PC-3 (cell line): Measurements from ENCODE around the gene GTF3C5. TPM values are rescaled to one million over a fixed set of nuclear protein-coding genes. Genes with fewer than 3 reads are reported as not detected.

Experiments
- ATAC-seq: fragments of 200-7000 bp; cut with Tn5 transposase; 2 replicates; pipeline ENCODE4 v1.9.1; 2020; ENCODE audit warnings: mild to moderate bottlenecking, moderate library complexity
- BruUV-seq: library from RNA; stranded (reverse); fragments of 400-500 nt; replicated peaks from 2 replicates; lab custom pipeline; 2021; lab: Mats Ljungman, UMichigan
- CTCF ChIA-PET: fragments of 300-600 bp; sonication (Branson Sonifier 250); formaldehyde crosslinking; loops from one replicate; lab custom pipeline; 2022; ENCODE audit warnings: antibody characterized with exemption; lab: Charles Lee
- POLR2A ChIA-PET: fragments of 300-600 bp; sonication (Branson Sonifier 250); formaldehyde crosslinking; loops from one replicate; lab custom pipeline; 2022; ENCODE audit warnings: antibody characterized with exemption; ENCODE audit not compliant: unreplicated experiment; lab: Charles Lee
- DNase-seq: peaks from one replicate; pipeline ENCODE4 v3.0.0-alpha.2; 2015
- H2AFZ ChIP-seq: fragments of 300-600 bp; sonication (generic); 2 replicates; pipeline ENCODE4 v1.6.0; 2016; ENCODE audit warnings: antibody characterized with exemption, low read length
- H3F3A ChIP-seq: fragments of 300-600 bp; sonication (generic); one replicate; pipeline ENCODE4 v1.6.0; 2017; ENCODE audit warnings: antibody characterized with exemption, low read length, control low read depth, mild to moderate bottlenecking; ENCODE audit not compliant: unreplicated experiment
- H3K27ac ChIP-seq: fragments of 300-600 bp; sonication (generic); 2 replicates; pipeline ENCODE4 v1.5.1; 2016; ENCODE audit warnings: mild to moderate bottlenecking, low read length
- H3K27me3 ChIP-seq: fragments of 300-600 bp; sonication (generic); 2 replicates; pipeline ENCODE4 v1.6.1; 2016; ENCODE audit warnings: low read length, mixed read lengths
- H3K36me3 ChIP-seq: fragments of 300-600 bp; sonication (generic); 2 replicates; pipeline ENCODE4 v1.6.1; 2016; ENCODE audit warnings: low read depth, mixed run types, low read length, mixed read lengths
- H3K4me1 ChIP-seq: fragments of 300-600 bp; sonication (generic); 2 replicates; pipeline ENCODE4 v1.5.1; 2016; ENCODE audit warnings: low read length; ENCODE audit not compliant: insufficient read depth
- H3K4me2 ChIP-seq: fragments of 300-600 bp; sonication (generic); 2 replicates; pipeline ENCODE4 v1.6.0; 2016; ENCODE audit warnings: low read length
- H3K4me3 ChIP-seq: fragments of 300-600 bp; sonication (generic); 2 replicates; pipeline ENCODE4 v1.5.1; 2016; ENCODE audit warnings: mild to moderate bottlenecking, low read length, mixed read lengths
- H3K79me2 ChIP-seq: fragments of 300-600 bp; sonication (generic); 2 replicates; pipeline ENCODE4 v1.6.1; 2017; ENCODE audit warnings: low read length, mixed read lengths
- H3K9ac ChIP-seq: fragments of 300-600 bp; sonication (generic); 2 replicates; pipeline ENCODE4 v1.6.0; 2016; ENCODE audit warnings: mild to moderate bottlenecking, low read length
- H3K9me2 ChIP-seq: fragments of 300-600 bp; sonication (generic); replicated peaks from 2 replicates; pipeline ENCODE4 v1.6.1; 2016; ENCODE audit warnings: mixed run types, low read length, mixed read lengths
- H3K9me3 ChIP-seq: fragments of 300-600 bp; sonication (generic); 2 replicates; pipeline ENCODE4 v1.6.1; 2016; ENCODE audit warnings: low read length, mixed read lengths
- H4K20me1 ChIP-seq: fragments of 300-600 bp; sonication (generic); 2 replicates; pipeline ENCODE4 v1.6.1; 2016; ENCODE audit warnings: low read length, mixed read lengths
- CTCF ChIP-seq: fragments of 300-600 bp; sonication (generic); conservative IDR thresholded peaks from 2 replicates; pipeline ENCODE4 v1.5.1; 2017; ENCODE audit warnings: antibody characterized with exemption, low read depth, mild to moderate bottlenecking, low read length
- EZH2 ChIP-seq: fragments of 300-600 bp; sonication (generic); IDR thresholded peaks from one replicate; pipeline ENCODE4 v1.6.1; 2017; ENCODE audit warnings: antibody characterized with exemption, mild to moderate bottlenecking, low read length; ENCODE audit not compliant: unreplicated experiment
- EZH2phosphoT487 ChIP-seq: fragments of 300-600 bp; sonication (generic); IDR thresholded peaks from 2 replicates; pipeline ENCODE4 v1.6.1; 2018; ENCODE audit warnings: mild to moderate bottlenecking, antibody characterized with exemption, low read length, borderline replicate concordance
- intact Hi-C: fragments of 100-400 bp; cut with micrococcal nuclease; formaldehyde crosslinking; loops from 2 replicates; pipeline ENCODE4 v1.9.0; 2023
- total RNA-seq: library from RNA; depleted of rRNA; stranded (reverse); fragments of >200 nt; gene quantifications from 2 replicates; pipeline ENCODE4 v1.2.3, GENCODE V29; 2014

The GTF3C5 gene
- total RNA-seq, 1 experiment from 2014 or later = 78.5 TPM

DNA sequence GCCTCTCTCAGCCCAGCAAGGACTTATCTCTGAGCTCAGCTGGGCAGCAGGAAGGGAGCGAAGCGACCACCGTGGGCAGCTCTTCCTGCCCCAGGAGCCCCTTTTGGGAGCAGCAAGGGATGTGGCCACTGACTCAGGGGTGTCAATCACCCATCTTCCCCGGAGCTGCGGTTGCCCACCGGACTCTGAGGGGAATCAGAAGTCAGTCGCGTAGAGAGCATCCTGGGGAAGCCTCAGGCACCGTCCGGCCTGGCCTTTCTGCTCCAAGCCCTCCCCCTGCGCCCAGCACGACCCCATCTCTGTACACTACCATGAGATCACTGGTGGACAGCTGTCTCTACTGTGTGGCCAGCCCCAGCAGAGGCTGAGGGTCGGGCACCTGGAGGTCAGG lies 27.7 kb upstream of the GTF3C5 start:
- TF ChIP-seq EZH2phosphoT487 (no peak), CTCF (no peak), EZH2 (no peak)
- Histone ChIP-seq H4K20me1 (no peaks in the 10 kb centered on the region), H3K27me3 (0 out of 2 replicates have a peak, but pooled peaks cover 5% of the 10 kb centered on the region), H3K4me3 (no peak overlapping the region), H2AFZ (no peak overlapping the region), H3K27ac (no peak overlapping the region), H3F3A (no peaks in the 10 kb centered on the region), H3K36me3 (no peaks in the 10 kb centered on the region), H3K4me1 (no peaks in the 10 kb centered on the region), H3K4me2 (no peak overlapping the region), H3K79me2 (no peaks in the 10 kb centered on the region), H3K9me2 (no peaks in the 10 kb centered on the region), H3K9ac (no peak overlapping the region), H3K9me3 (no peaks in the 10 kb centered on the region)
- DNase-seq (no peak), ATAC-seq (no peak)
- ChIA-PET CTCF (no interaction called here), POLR2A (no interaction called here)
- intact Hi-C loops = no loop called here
- no TSS peak for BruUV-seq

GRCh38 chr9:133003671-133004090 lies 27.1 kb upstream of the GTF3C5 start:
- Histone ChIP-seq H3K9me3 (no peaks in the 10 kb centered on the region), H3K27me3 (0 out of 2 replicates have a peak, but pooled peaks cover 5% of the 10 kb centered on the region), H3K79me2 (no peaks in the 10 kb centered on the region), H3K36me3 (no peaks in the 10 kb centered on the region), H2AFZ (no peak overlapping the region), H4K20me1 (no peaks in the 10 kb centered on the region), H3K4me2 (no peak overlapping the region), H3F3A (no peaks in the 10 kb centered on the region), H3K9ac (no peak overlapping the region), H3K4me3 (no peak overlapping the region), H3K9me2 (no peaks in the 10 kb centered on the region), H3K4me1 (no peaks in the 10 kb centered on the region), H3K27ac (no peak overlapping the region)
- DNase-seq = no peak
- POLR2A ChIA-PET = no interaction called here
- CTCF ChIA-PET = interaction anchor here (0.6 kb wide), 1 partner anchor 1441 kb away, joined by 4 read pairs; no protein-coding TSS in a partner anchor
- ATAC-seq = no peak
- intact Hi-C loops = loop anchor here (2.0 kb wide), 1 partner anchor 67 kb away; no protein-coding TSS in a partner anchor
- TF ChIP-seq EZH2phosphoT487 (no peak), CTCF (no peak), EZH2 (no peak)
- BruUV-seq = no TSS peak

DNA sequence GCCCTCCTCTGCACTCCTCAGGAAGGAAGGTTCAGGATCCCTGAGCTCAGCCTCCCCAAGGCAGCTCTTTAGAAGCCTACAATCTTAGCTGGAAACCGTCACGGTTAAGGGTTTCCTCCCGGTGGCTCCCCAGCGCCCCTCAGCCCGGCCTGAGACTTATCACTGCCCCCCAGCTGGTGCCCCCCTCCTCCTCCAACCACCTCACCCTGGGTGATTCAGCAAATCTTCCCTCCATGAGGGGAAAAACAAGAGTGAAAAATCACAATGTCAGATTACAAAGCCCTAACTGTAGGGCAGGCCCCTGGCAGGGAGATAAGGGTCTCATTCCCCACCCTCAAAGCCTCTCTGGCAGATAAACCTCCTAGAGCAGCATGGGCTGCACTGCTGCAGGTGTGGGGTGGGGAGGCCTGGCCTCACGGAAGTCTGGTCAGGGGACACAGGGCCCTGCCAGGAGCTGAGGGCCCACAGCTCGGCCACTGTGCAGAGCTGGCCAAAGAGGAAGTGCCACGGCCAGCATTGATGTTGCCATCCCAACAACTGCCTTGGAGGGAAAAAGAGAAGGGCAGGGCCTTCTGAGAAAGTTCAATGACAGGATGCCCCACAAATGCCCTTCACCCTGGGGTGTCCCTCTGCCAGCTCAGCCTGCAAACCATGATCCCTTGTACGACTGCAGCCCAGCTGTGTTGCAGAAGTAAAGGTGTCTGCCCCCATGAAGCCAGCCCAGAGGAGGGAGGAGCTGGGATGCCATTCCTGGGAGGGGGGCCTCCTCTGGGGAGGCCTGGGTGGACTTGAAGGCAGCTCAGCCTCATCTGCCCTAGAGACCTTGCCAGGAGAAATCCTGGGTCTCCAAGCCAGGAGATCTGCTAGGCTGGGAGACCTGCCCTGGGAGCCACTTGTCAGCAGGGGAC lies 26.5 kb upstream of the GTF3C5 start:
- H3K36me3 ChIP-seq = no peaks in the 10 kb centered on the region
- H3K9ac ChIP-seq = no peak overlapping the region
- H3K9me3 ChIP-seq = no peaks in the 10 kb centered on the region
- H3K79me2 ChIP-seq = no peaks in the 10 kb centered on the region
- ChIA-PET POLR2A (no interaction called here), CTCF (interaction anchor here (0.6 kb wide), 1 partner anchor 1442 kb away, joined by 4 read pairs; no protein-coding TSS in a partner anchor)
- DNase-seq (no peak), ATAC-seq (no peak)
- no TSS peak for BruUV-seq
- H3K4me1 ChIP-seq = no peaks in the 10 kb centered on the region
- TF ChIP-seq EZH2 = no peak
- no peak for TF ChIP-seq CTCF
- no peak for TF ChIP-seq EZH2phosphoT487
- H3K27ac ChIP-seq = no peak overlapping the region
- no peak overlapping the region for H3K4me3 ChIP-seq
- H3K4me2 ChIP-seq = no peak overlapping the region
- H2AFZ ChIP-seq = no peak overlapping the region
- no peaks in the 10 kb centered on the region for H3K9me2 ChIP-seq
- 0 out of 2 replicates have a peak, but pooled peaks cover 5% of the 10 kb centered on the region for H3K27me3 ChIP-seq
- no peaks in the 10 kb centered on the region for H3F3A ChIP-seq
- H4K20me1 ChIP-seq = no peaks in the 10 kb centered on the region
- intact Hi-C loops = loop anchor here (2.0 kb wide), 1 partner anchor 68 kb away; no protein-coding TSS in a partner anchor
